T-cell (primary cell): ENCODE measurements around the gene PTPRO. TPM values are rescaled to one million over a fixed set of nuclear protein-coding genes. Genes with fewer than 3 reads are reported as not detected.

Experiments used
- ATAC-seq, 4 experiments: fragments of 200-7000 bp in 3 of 4; fragments of 150-1000 bp in 1 of 4; cut with Tn5 transposase; replicated peaks in 1 of 4; 1 replicate in 3 of 4; 2 replicates in 1 of 4; pipeline ENCODE4 v1.10.0; 2021; ENCODE audit warnings: moderate library complexity in 3 of 4, mild to moderate bottlenecking in 2 of 4, moderate number of reproducible peaks in 1 of 4
- CTCF ChIA-PET, 2 donors: fragments of 300-600 bp; sonication (Branson Sonifier 250); formaldehyde crosslinking; loops; one replicate each; lab custom pipeline; 2022; ENCODE audit warnings: antibody characterized with exemption in 2 of 2; lab: Charles Lee
- POLR2A ChIA-PET, 2 donors: fragments of 300-600 bp; sonication (Branson Sonifier 250); formaldehyde crosslinking; loops; one replicate each; lab custom pipeline; 2022; ENCODE audit warnings: antibody characterized with exemption in 2 of 2; lab: Charles Lee
- DNase-seq, 35 experiments: peaks; one replicate each; pipeline versions ENCODE4 v3.0.0 to v3.0.0-alpha.2; 2013 to 2023
- H3K27ac ChIP-seq: one replicate; pipeline ENCODE4 v1.5.1; 2013; ENCODE audit warnings: low read length
- H3K27me3 ChIP-seq, 2 experiments: replicated peaks in 1 of 2; 1 replicate in 1 of 2; 2 replicates in 1 of 2; pipeline versions ENCODE4 v1.6.1 to v1.7.0; 2013; ENCODE audit warnings: low read length in 1 of 2, mixed read lengths in 1 of 2; ENCODE audit not compliant: control insufficient read depth in 2 of 2, insufficient read depth in 2 of 2; ENCODE audit errors: extremely low read depth in 1 of 2
- H3K36me3 ChIP-seq, 2 donors: 1 replicate in 1 of 2; 2 replicates in 1 of 2; pipeline versions ENCODE4 v1.6.1 to v1.7.0; 2013; ENCODE audit warnings: low read length in 1 of 2; ENCODE audit not compliant: control insufficient read depth in 2 of 2, insufficient read depth in 1 of 2; ENCODE audit errors: extremely low read depth in 1 of 2
- H3K4me1 ChIP-seq, 2 experiments: 1 replicate in 1 of 2; 2 replicates in 1 of 2; pipeline versions ENCODE4 v1.6.1 to v1.7.0; 2013; ENCODE audit warnings: low read length in 2 of 2, mixed read lengths in 1 of 2; ENCODE audit not compliant: insufficient read depth in 2 of 2, control insufficient read depth in 1 of 2; ENCODE audit errors: extremely low read depth in 1 of 2
- H3K4me3 ChIP-seq, 2 donors: 1 replicate in 1 of 2; 2 replicates in 1 of 2; pipeline versions ENCODE4 v1.5.1 to v1.7.0; 2013; ENCODE audit warnings: mild to moderate bottlenecking in 2 of 2, low read length in 1 of 2, moderate library complexity in 1 of 2; ENCODE audit not compliant: control insufficient read depth in 1 of 2; ENCODE audit errors: extremely low read depth in 1 of 2
- H3K9me3 ChIP-seq: 2 replicates; pipeline ENCODE4 v1.7.0; 2013
- H3K27ac Mint-ChIP-seq, 2 donors: one replicate each; pipeline ENCODE4 v1.8.0; 2020 to 2021; ENCODE audit warnings: mild to moderate bottlenecking in 2 of 2, mixed read lengths in 2 of 2
- H3K27me3 Mint-ChIP-seq, 2 donors: one replicate each; pipeline ENCODE4 v1.8.0; 2021 to 2022; ENCODE audit warnings: mixed read lengths in 2 of 2
- H3K36me3 Mint-ChIP-seq: one replicate; pipeline ENCODE4 v1.8.0; 2021; ENCODE audit warnings: mixed read lengths
- H3K4me1 Mint-ChIP-seq, 3 donors: one replicate each; pipeline ENCODE4 v1.8.0; 2020 to 2022; ENCODE audit warnings: mixed read lengths in 3 of 3, mild to moderate bottlenecking in 1 of 3
- H3K4me3 Mint-ChIP-seq, 3 donors: one replicate each; pipeline ENCODE4 v1.8.0; 2020 to 2022; ENCODE audit warnings: mild to moderate bottlenecking in 3 of 3, mixed read lengths in 3 of 3, moderate library complexity in 3 of 3
- H3K9me3 Mint-ChIP-seq, 3 donors: one replicate each; pipeline ENCODE4 v1.8.0; 2020 to 2022; ENCODE audit warnings: mixed read lengths in 3 of 3
- WGBS: methylation state at CpG from one replicate; pipeline ENCODE4 v1.1.5; 2013; ENCODE audit warnings: missing lambda C conversion rate; ENCODE audit not compliant: insufficient coverage; 5-methylcytosine and 5-hydroxymethylcytosine counted together
- total RNA-seq, 35 experiments: library from RNA in 6 of 35; stranded (reverse) in 6 of 35; fragments of 120-200 nt in 1 of 35; gene quantifications; one replicate each; pipeline versions ENCODE4 v1.2.1 to v1.2.4 and lab custom pipeline; 2013 to 2026

The PTPRO gene
- total RNA-seq, 5 donors from 2014 or later (not counting 1 experiment from before 2014, with no cell fraction given) = 1.1 to 11.5 (median 6.3) TPM

GRCh38 chr12:15574353-15574752 lies 252.0 kb downstream of the PTPRO start:
- no peak for ATAC-seq
- H3K4me1 Mint-ChIP-seq = peaks cover 26 to 33% (median 30%) of the 10 kb centered on the region in 3 donors
- Histone ChIP-seq H3K36me3 (no peaks in the 10 kb centered on the region), H3K4me1 (peaks cover 9 to 10% of the 10 kb centered on the region in 2 experiments), H3K9me3 (no peaks in the 10 kb centered on the region), H3K4me3 (no peak overlapping the region), H3K27ac (no peak overlapping the region), H3K27me3 (no peaks in the 10 kb centered on the region)
- CTCF ChIA-PET = interaction anchor here (0.6 to 2.7 kb wide), 6 partner anchors 11 to 678 kb away, joined by 3 to 9 read pairs (median 6); no protein-coding TSS in a partner anchor
- H3K9me3 Mint-ChIP-seq = peaks cover 0 to 4% (median 0%) of the 10 kb centered on the region in 3 donors
- peaks cover 24% of the 10 kb centered on the region for H3K36me3 Mint-ChIP-seq
- no CpG with 5 or more reads among the region's 1 CpG for WGBS
- no peak overlapping the region for H3K4me3 Mint-ChIP-seq
- DNase-seq = no peak
- no peak overlapping the region for H3K27ac Mint-ChIP-seq
- POLR2A ChIA-PET = interaction anchor here in 1 of 2 donors (0.7 to 1.1 kb wide), 2 partner anchors 28 to 47 kb away, joined by 3 read pairs; no protein-coding TSS in a partner anchor
- no peaks in the 10 kb centered on the region for H3K27me3 Mint-ChIP-seq

DNA sequence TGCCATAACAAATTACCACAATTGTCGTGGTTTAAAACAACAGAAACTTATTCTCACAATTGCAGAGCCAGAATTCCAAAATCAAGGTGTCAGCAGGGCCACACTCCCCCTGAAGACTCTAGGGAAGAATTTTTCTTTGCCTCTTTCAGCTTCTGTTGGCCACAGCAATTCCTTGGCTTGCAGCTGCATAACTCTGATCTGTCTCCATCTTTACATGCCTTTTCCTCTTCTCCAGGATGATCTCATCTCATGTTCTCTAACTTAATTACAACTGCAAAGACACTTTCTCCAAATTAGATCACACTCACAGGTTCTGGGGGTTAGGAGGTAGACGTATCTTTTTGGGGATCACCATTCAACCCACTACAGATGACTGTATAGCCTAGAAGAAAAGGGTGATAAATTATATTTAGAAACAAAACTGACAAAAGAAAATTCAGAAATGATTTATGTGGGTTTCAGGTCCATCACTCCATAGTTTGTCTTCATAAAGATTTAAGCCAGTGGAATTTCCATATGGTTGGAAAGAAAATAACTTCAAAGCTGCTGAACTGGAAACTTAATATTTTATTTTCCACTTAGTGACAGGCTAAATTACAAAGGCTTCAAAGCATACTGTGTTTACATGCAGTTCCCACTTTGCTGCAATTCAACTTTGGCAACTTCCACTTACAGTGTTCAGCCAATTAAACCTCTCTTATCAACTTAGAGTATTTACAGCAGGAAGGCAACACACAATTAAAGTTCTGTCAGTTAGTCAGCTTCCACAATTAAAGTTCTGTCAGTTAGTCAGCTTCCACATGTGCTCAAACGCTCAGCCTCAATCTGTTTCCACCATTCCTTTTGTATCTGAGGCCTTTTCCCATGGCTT lies 253.6 kb downstream of the PTPRO start:
- Mint-ChIP-seq H3K4me3 (no peak overlapping the region), H3K9me3 (peaks cover 0 to 4% (median 0%) of the 10 kb centered on the region in 3 donors), H3K27ac (peak overlapping the region; percentile 5 to 63), H3K4me1 (peaks cover 20 to 36% (median 26%) of the 10 kb centered on the region in 3 donors), H3K27me3 (no peaks in the 10 kb centered on the region), H3K36me3 (peaks cover 30% of the 10 kb centered on the region)
- Histone ChIP-seq H3K27ac (no peak overlapping the region), H3K9me3 (no peaks in the 10 kb centered on the region), H3K4me3 (no peak overlapping the region), H3K4me1 (peaks cover 4 to 7% of the 10 kb centered on the region in 2 experiments), H3K36me3 (no peaks in the 10 kb centered on the region), H3K27me3 (no peaks in the 10 kb centered on the region)
- no CpG with 5 or more reads among the region's 3 CpGs for WGBS
- no peak for ATAC-seq
- POLR2A ChIA-PET = no interaction called here
- no peak for DNase-seq
- CTCF ChIA-PET = interaction anchor here in 1 of 2 donors (2.7 kb wide), 1 partner anchor 44 kb away, joined by 9 read pairs; no protein-coding TSS in a partner anchor

GRCh38 chr12:15580431-15580830 lies 258.1 kb downstream of the PTPRO start:
- Mint-ChIP-seq H3K27ac (peak overlapping the region in 1 of 2 donors; percentile 69), H3K9me3 (peaks cover 0 to 4% (median 0%) of the 10 kb centered on the region in 3 donors), H3K36me3 (peaks cover 27% of the 10 kb centered on the region), H3K4me1 (peaks cover 15 to 28% (median 25%) of the 10 kb centered on the region in 3 donors), H3K4me3 (no peak overlapping the region), H3K27me3 (no peaks in the 10 kb centered on the region)
- CTCF ChIA-PET = interaction anchor here (0.7 to 10.5 kb wide), 6 partner anchors 10 to 316 kb away, joined by 3 to 211 read pairs (median 6); no protein-coding TSS in a partner anchor
- Histone ChIP-seq H3K9me3 (no peaks in the 10 kb centered on the region), H3K27ac (no peak overlapping the region), H3K27me3 (no peaks in the 10 kb centered on the region), H3K36me3 (no peaks in the 10 kb centered on the region), H3K4me1 (peaks cover 0 to 2% of the 10 kb centered on the region in 2 experiments), H3K4me3 (no peak overlapping the region)
- ATAC-seq = peak in 3 of 4 experiments; percentile 66 to 78 (median 71)
- WGBS = no CpG with 5 or more reads among the region's 1 CpG
- POLR2A ChIA-PET = no interaction called here
- peak in 27 of 35 experiments; percentile 9 to 53 (median 30) for DNase-seq

DNA sequence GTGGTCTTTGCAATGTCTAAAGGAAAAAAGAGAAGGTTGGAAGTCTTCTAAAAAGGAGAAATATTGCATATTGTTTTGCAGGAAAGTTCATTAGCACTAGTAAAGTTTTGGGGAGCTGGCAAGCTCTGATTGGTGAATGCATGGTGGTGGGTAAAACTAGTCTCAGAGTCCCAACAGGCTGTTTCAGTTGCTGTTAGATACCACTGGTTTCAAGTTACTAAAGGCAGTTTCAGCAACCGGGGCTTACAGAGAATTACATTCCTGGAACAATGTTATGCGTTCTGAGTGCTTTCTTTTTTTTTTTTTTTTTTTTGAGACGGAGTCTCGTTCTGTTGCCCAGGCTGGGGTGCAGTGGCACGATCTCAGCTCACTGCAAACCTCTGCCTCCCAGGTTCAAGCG lies 258.7 kb downstream of the PTPRO start:
- H3K27ac Mint-ChIP-seq = peak overlapping the region in 1 of 2 donors; percentile 69

DNA sequence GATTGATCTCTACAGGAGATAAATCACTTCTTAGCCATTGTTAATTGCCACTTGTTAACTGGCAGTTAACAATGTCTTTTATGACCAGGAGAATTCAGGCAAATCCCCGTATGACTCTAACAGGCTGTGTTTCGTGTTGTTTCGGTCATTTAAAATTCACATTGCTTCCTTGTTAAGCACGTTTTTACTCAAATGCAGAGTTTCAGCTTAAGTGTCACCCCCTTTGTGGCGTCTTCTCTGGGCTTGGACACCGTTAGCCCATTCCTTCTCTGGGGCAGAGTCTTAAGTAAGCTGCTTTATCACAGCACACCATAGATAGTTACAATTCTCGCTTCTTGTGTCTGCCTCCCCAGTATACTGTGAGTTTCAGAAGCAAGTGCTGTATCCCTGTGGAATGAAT lies 261.5 kb downstream of the PTPRO start:
- H3K4me1 Mint-ChIP-seq = peaks cover 12 to 18% (median 15%) of the 10 kb centered on the region in 3 donors
- no peaks in the 10 kb centered on the region for H3K9me3 Mint-ChIP-seq
- ATAC-seq (no peak), DNase-seq (no peak)
- ChIA-PET POLR2A (no interaction called here), CTCF (interaction anchor here (1.0 to 10.5 kb wide), 13 partner anchors 15 to 311 kb away, joined by 3 to 211 read pairs (median 6); no protein-coding TSS in a partner anchor)
- Histone ChIP-seq H3K4me3 (no peak overlapping the region), H3K27me3 (no peaks in the 10 kb centered on the region), H3K4me1 (no peaks in the 10 kb centered on the region), H3K27ac (no peak overlapping the region), H3K36me3 (no peaks in the 10 kb centered on the region), H3K9me3 (no peaks in the 10 kb centered on the region)
- no peak overlapping the region for H3K4me3 Mint-ChIP-seq
- H3K36me3 Mint-ChIP-seq = peaks cover 26% of the 10 kb centered on the region
- no peak overlapping the region for H3K27ac Mint-ChIP-seq
- H3K27me3 Mint-ChIP-seq = no peaks in the 10 kb centered on the region
- WGBS = 59% methylated on average over 5 of the region's 7 CpGs

More for the DNA sequence above, 258.7 kb downstream of the PTPRO start:
- H3K4me3 Mint-ChIP-seq = no peak overlapping the region
- H3K9me3 Mint-ChIP-seq = no peaks in the 10 kb centered on the region
- ChIA-PET POLR2A (interaction anchor here in 1 of 2 donors (0.7 kb wide), 1 partner anchor 9 kb away, joined by 4 read pairs; no protein-coding TSS in a partner anchor), CTCF (interaction anchor here (0.6 to 10.5 kb wide), 5 partner anchors 48 to 1218 kb away, joined by 3 to 211 read pairs (median 6); no protein-coding TSS in a partner anchor)
- Histone ChIP-seq H3K36me3 (no peaks in the 10 kb centered on the region), H3K27me3 (no peaks in the 10 kb centered on the region), H3K4me3 (no peak overlapping the region), H3K9me3 (no peaks in the 10 kb centered on the region), H3K4me1 (peaks cover 0 to 2% of the 10 kb centered on the region in 2 experiments), H3K27ac (no peak overlapping the region)
- peaks cover 22% of the 10 kb centered on the region for H3K36me3 Mint-ChIP-seq
- WGBS = 67% methylated on average over 4 of the region's 6 CpGs
- no peaks in the 10 kb centered on the region for H3K27me3 Mint-ChIP-seq
- no peak for DNase-seq
- no peak for ATAC-seq
- peaks cover 15 to 23% (median 22%) of the 10 kb centered on the region in 3 donors for H3K4me1 Mint-ChIP-seq
